ENCODE data around the gene RNASE4. TPM values are rescaled to one million over a fixed set of nuclear protein-coding genes. Genes with fewer than 3 reads are reported as not detected.

RNASE4 gene
- total RNA-seq, 1 experiment from 2014 or later, result 5.9 TPM

GRCh38 chr14:20697273-20698017 lies 13.1 kb downstream of the RNASE4 start:
- H3K9me3 ChIP-seq (ENCODE audit: low read length), result no peaks in the 10 kb centered on the region
- no peaks in the 10 kb centered on the region for H3K9me2 ChIP-seq (replicated peaks; ENCODE audit: low read length)
- DNase-seq, result peak; percentile 95
- no peaks in the 10 kb centered on the region for H3K27me3 ChIP-seq (ENCODE audit: low read length)
- H2AFZ ChIP-seq (ENCODE audit: low read length), result peak overlapping the region; percentile 47
- POLR2A ChIA-PET (ENCODE audit: unreplicated experiment), result no interaction called here
- H3K27ac ChIP-seq (ENCODE audit: low read length), result no peak overlapping the region
- H3K36me3 ChIP-seq (ENCODE audit: low read depth, low read length), result no peaks in the 10 kb centered on the region
- H3F3A ChIP-seq (ENCODE audit: low read length, unreplicated experiment), result no peaks in the 10 kb centered on the region
- peak; percentile 98 for ATAC-seq
- BruUV-seq (replicated peaks), result no TSS peak
- intact Hi-C loops (cut with micrococcal nuclease), result loop anchor here (1.0 to 5.0 kb wide), 4 partner anchors 158 to 345 kb away; partner anchors contain the start of gene RNASE7
- peak overlapping the region; percentile 27; the same call in 1 of the 2 replicates for H3K4me2 ChIP-seq (ENCODE audit: low read length)
- H3K4me1 ChIP-seq (ENCODE audit: insufficient read depth, low read length), result peaks cover 7% of the 10 kb centered on the region
- peak; percentile 92 for TF ChIP-seq CTCF (conservative IDR thresholded peaks at IDR 0.05; ENCODE audit: low read depth, low read length)
- TF ChIP-seq EZH2phosphoT487 (IDR thresholded peaks at IDR 0.05; ENCODE audit: borderline replicate concordance, low read length), result no peak
- TF ChIP-seq EZH2 (IDR thresholded peaks at IDR 0.05; ENCODE audit: low read length, unreplicated experiment), result no peak
- CTCF ChIA-PET, result no interaction called here
- no peak overlapping the region for H3K4me3 ChIP-seq (ENCODE audit: low read length)
- H3K79me2 ChIP-seq (ENCODE audit: low read length), result no peaks in the 10 kb centered on the region
- H4K20me1 ChIP-seq (ENCODE audit: low read length), result no peaks in the 10 kb centered on the region
- H3K9ac ChIP-seq (ENCODE audit: low read length), result no peak overlapping the region

- BruUV-seq (replicated peaks), result no TSS peak
- Histone ChIP-seq H4K20me1 (ENCODE audit: low read length) (no peaks in the 10 kb centered on the region), H3K4me1 (ENCODE audit: insufficient read depth, low read length) (peaks cover 7% of the 10 kb centered on the region), H3K27me3 (ENCODE audit: low read length) (no peaks in the 10 kb centered on the region), H3K4me3 (ENCODE audit: low read length) (no peak overlapping the region), H3K9ac (ENCODE audit: low read length) (no peak overlapping the region), H3K79me2 (ENCODE audit: low read length) (no peaks in the 10 kb centered on the region), H3F3A (ENCODE audit: low read length, unreplicated experiment) (no peaks in the 10 kb centered on the region), H3K4me2 (ENCODE audit: low read length) (no peak overlapping the region), H3K9me3 (ENCODE audit: low read length) (no peaks in the 10 kb centered on the region), H3K27ac (ENCODE audit: low read length) (no peak overlapping the region), H3K9me2 (replicated peaks; ENCODE audit: low read length) (no peaks in the 10 kb centered on the region), H3K36me3 (ENCODE audit: low read depth, low read length) (no peaks in the 10 kb centered on the region), H2AFZ (ENCODE audit: low read length) (no peak overlapping the region)
- no peak for ATAC-seq
- intact Hi-C loops (cut with micrococcal nuclease), result loop anchor here (5.0 kb wide), 1 partner anchor 344 kb away; the partner anchor contains the start of gene RNASE7
- DNase-seq, result no peak
- no peak for TF ChIP-seq CTCF (conservative IDR thresholded peaks at IDR 0.05; ENCODE audit: low read depth, low read length)
- TF ChIP-seq EZH2phosphoT487 (IDR thresholded peaks at IDR 0.05; ENCODE audit: borderline replicate concordance, low read length), result no peak
- no peak for TF ChIP-seq EZH2 (IDR thresholded peaks at IDR 0.05; ENCODE audit: low read length, unreplicated experiment)
- CTCF ChIA-PET, result interaction anchor here (0.5 kb wide), 1 partner anchor 20 kb away, joined by 6 read pairs; no protein-coding TSS in a partner anchor
- POLR2A ChIA-PET (ENCODE audit: unreplicated experiment), result no interaction called here
Observed at GRCh38 chr14:20698018-20698329, 13.6 kb downstream of the RNASE4 start.

GRCh38 chr14:20698934-20699333 lies 14.6 kb downstream of the RNASE4 start:
- ChIA-PET CTCF (no interaction called here), POLR2A (ENCODE audit: unreplicated experiment) (no interaction called here)
- BruUV-seq (replicated peaks), result no TSS peak
- Histone ChIP-seq H3K27me3 (ENCODE audit: low read length) (no peaks in the 10 kb centered on the region; the same call in 1 of the 2 replicates), H3K4me3 (ENCODE audit: low read length) (no peak overlapping the region), H3K9ac (ENCODE audit: low read length) (no peak overlapping the region), H3K4me1 (ENCODE audit: insufficient read depth, low read length) (peaks cover 7% of the 10 kb centered on the region), H3K79me2 (ENCODE audit: low read length) (no peaks in the 10 kb centered on the region), H3K9me3 (ENCODE audit: low read length) (no peaks in the 10 kb centered on the region), H3F3A (ENCODE audit: low read length, unreplicated experiment) (no peaks in the 10 kb centered on the region), H4K20me1 (ENCODE audit: low read length) (no peaks in the 10 kb centered on the region), H3K9me2 (replicated peaks; ENCODE audit: low read length) (no peaks in the 10 kb centered on the region), H3K27ac (ENCODE audit: low read length) (no peak overlapping the region), H3K4me2 (ENCODE audit: low read length) (no peak overlapping the region), H2AFZ (ENCODE audit: low read length) (no peak overlapping the region), H3K36me3 (ENCODE audit: low read depth, low read length) (no peaks in the 10 kb centered on the region)
- DNase-seq, result no peak
- intact Hi-C loops (cut with micrococcal nuclease), result loop anchor here (5.0 kb wide), 1 partner anchor 343 kb away; the partner anchor contains the start of gene RNASE7
- no peak for ATAC-seq
- no peak for TF ChIP-seq EZH2 (IDR thresholded peaks at IDR 0.05; ENCODE audit: low read length, unreplicated experiment)
- no peak for TF ChIP-seq CTCF (conservative IDR thresholded peaks at IDR 0.05; ENCODE audit: low read depth, low read length)
- TF ChIP-seq EZH2phosphoT487 (IDR thresholded peaks at IDR 0.05; ENCODE audit: borderline replicate concordance, low read length), result no peak

Data from PC-3 (cell line).